ENCODE data around the gene FAM171A2.

Gene FAM171A2

GRCh38 chr17:44324571-44325275 lies 38.9 kb downstream of the FAM171A2 start, which contains the start of gene SLC25A39:
Gene SLC25A39, minus strand, starts transcription at chr17:44324823. Its CDS starts 1,261 bp downstream, at chr17:44323562.
- peaks cover 8% of the 10 kb centered on the region for H3K4me1 ChIP-seq (ENCODE audit: insufficient read depth, low read length)

DNA sequence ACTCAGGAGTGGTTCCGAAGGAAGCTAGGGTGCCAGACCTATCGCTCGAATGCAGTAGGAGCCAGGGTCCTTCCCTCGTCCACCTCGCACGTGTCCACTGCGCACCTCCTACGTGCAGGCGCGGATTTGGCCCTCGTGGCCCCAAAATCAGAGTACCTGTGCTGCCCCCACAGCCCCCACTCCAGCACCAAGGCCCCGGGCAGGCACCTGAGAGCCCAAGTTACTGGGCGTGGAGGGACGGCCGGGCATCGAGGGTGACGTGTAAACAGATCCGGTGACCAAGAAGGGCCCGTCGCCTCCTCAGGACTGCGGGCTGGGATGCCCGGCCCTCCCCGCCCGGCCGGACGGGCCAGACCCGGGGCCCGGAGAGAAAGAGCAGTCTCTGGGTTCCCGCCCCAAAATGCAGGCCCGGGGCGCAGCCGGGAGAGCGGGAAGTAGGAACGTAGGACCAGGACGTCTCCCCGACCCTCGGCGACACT lies 39.5 kb downstream of the FAM171A2 start:
- Histone ChIP-seq H3K9me3 (ENCODE audit: low read length) (no peaks in the 10 kb centered on the region), H3K4me1 (ENCODE audit: insufficient read depth, low read length) (peaks cover 8% of the 10 kb centered on the region), H3K27me3 (ENCODE audit: insufficient read depth, low read length) (no peaks in the 10 kb centered on the region), H3K4me3 (ENCODE audit: low read length) (peak overlapping the region; percentile 94), H3K36me3 (ENCODE audit: insufficient read depth, low read length) (peaks cover 22% of the 10 kb centered on the region), H2AFZ (ENCODE audit: low read depth, low read length) (peak overlapping the region; percentile 48)

More at GRCh38 chr17:44324571-44325275, 38.9 kb downstream of the FAM171A2 start, which contains the start of gene SLC25A39:
- Histone ChIP-seq H2AFZ (ENCODE audit: low read depth, low read length) (peak within 1 kb of the TSS; percentile 92), H3K36me3 (ENCODE audit: insufficient read depth, low read length) (peaks cover 18% of the 10 kb centered on the region), H3K4me3 (ENCODE audit: low read length) (peak within 1 kb of the TSS; percentile 94), H3K9me3 (ENCODE audit: low read length) (no peaks in the 10 kb centered on the region), H3K27me3 (ENCODE audit: insufficient read depth, low read length) (no peaks in the 10 kb centered on the region)

- Histone ChIP-seq H3K4me1 (ENCODE audit: insufficient read depth, low read length) (peaks cover 8% of the 10 kb centered on the region), H2AFZ (ENCODE audit: low read depth, low read length) (no peak overlapping the region), H3K36me3 (ENCODE audit: insufficient read depth, low read length) (peaks cover 22% of the 10 kb centered on the region), H3K4me3 (ENCODE audit: low read length) (peak overlapping the region; percentile 94), H3K27me3 (ENCODE audit: insufficient read depth, low read length) (no peaks in the 10 kb centered on the region), H3K9me3 (ENCODE audit: low read length) (no peaks in the 10 kb centered on the region)
Measured at GRCh38 chr17:44323359-44324091, 40.1 kb downstream of the FAM171A2 start.

GRCh38 chr17:44322236-44322895 lies 41.3 kb downstream of the FAM171A2 start:
- Histone ChIP-seq H3K4me3 (ENCODE audit: low read length) (no peak overlapping the region), H2AFZ (ENCODE audit: low read depth, low read length) (no peak overlapping the region), H3K4me1 (ENCODE audit: insufficient read depth, low read length) (peaks cover 8% of the 10 kb centered on the region), H3K9me3 (ENCODE audit: low read length) (peaks cover 2% of the 10 kb centered on the region), H3K36me3 (ENCODE audit: insufficient read depth, low read length) (peaks cover 22% of the 10 kb centered on the region), H3K27me3 (ENCODE audit: insufficient read depth, low read length) (peaks cover 1% of the 10 kb centered on the region)

- Histone ChIP-seq H3K4me3 (ENCODE audit: low read length) (no peak overlapping the region), H3K27me3 (ENCODE audit: insufficient read depth, low read length) (peaks cover 10% of the 10 kb centered on the region), H3K36me3 (ENCODE audit: insufficient read depth, low read length) (peaks cover 22% of the 10 kb centered on the region), H3K9me3 (ENCODE audit: low read length) (peaks cover 2% of the 10 kb centered on the region), H2AFZ (ENCODE audit: low read depth, low read length) (no peak overlapping the region), H3K4me1 (ENCODE audit: insufficient read depth, low read length) (peaks cover 8% of the 10 kb centered on the region)
Measured at GRCh38 chr17:44321246-44322120, 42.2 kb downstream of the FAM171A2 start.

DNA sequence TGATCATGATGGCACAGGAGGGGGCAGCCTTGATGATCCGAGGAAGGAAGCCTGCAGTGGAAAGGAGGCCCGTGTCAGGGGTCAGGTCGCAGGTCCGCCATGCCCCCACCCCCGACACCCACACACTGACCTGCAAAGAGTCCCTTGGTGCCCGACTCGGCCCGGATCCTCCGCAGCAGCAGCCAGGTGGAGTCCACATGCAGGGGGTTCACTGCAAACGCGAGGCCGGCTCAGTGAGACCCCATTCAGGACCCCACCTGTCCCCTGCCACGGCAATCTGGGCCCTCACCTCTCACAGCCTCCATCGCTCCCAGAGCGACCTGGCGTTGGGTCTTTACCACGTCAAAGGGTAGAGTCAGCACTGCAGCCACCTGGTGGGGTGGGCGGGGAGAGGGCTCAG lies 43.6 kb downstream of the FAM171A2 start:
- Histone ChIP-seq H3K36me3 (ENCODE audit: insufficient read depth, low read length) (peaks cover 22% of the 10 kb centered on the region), H3K4me1 (ENCODE audit: insufficient read depth, low read length) (peaks cover 13% of the 10 kb centered on the region), H2AFZ (ENCODE audit: low read depth, low read length) (no peak overlapping the region), H3K4me3 (ENCODE audit: low read length) (no peak overlapping the region), H3K27me3 (ENCODE audit: insufficient read depth, low read length) (peaks cover 20% of the 10 kb centered on the region), H3K9me3 (ENCODE audit: low read length) (peaks cover 2% of the 10 kb centered on the region)

- no peak overlapping the region for H2AFZ ChIP-seq (ENCODE audit: low read depth, low read length)
- no peak overlapping the region for H3K4me3 ChIP-seq (ENCODE audit: low read length)
- H3K9me3 ChIP-seq (ENCODE audit: low read length) = peaks cover 2% of the 10 kb centered on the region
- peaks cover 22% of the 10 kb centered on the region for H3K36me3 ChIP-seq (ENCODE audit: insufficient read depth, low read length)
- peaks cover 34% of the 10 kb centered on the region for H3K27me3 ChIP-seq (ENCODE audit: insufficient read depth, low read length)
- H3K4me1 ChIP-seq (ENCODE audit: insufficient read depth, low read length) = peaks cover 9% of the 10 kb centered on the region
Measured at GRCh38 chr17:44318077-44318892, 45.4 kb downstream of the FAM171A2 start.

DNA sequence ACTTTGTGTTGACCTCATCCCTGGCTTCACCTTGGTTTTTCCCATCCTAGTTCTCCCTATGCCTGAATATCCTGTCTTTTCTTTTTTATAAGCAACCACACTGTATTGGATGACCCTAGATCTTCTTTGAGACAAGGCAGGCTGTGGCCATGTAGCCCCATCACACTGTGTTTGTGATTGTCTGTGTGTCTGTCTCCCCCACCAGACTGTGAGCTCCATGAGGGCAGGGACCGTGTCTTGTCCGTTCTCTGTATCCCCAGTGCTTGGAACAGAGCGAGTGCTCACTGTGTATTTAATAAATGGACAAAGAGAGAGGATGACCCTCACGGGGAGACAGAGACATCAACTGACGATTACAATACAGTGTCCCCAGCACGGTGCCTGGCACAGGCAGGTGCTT lies 46.1 kb downstream of the FAM171A2 start:
- no peak overlapping the region for H3K4me3 ChIP-seq (ENCODE audit: low read length)
- peaks cover 2% of the 10 kb centered on the region for H3K9me3 ChIP-seq (ENCODE audit: low read length)
- peaks cover 36% of the 10 kb centered on the region for H3K27me3 ChIP-seq (ENCODE audit: insufficient read depth, low read length)
- no peak overlapping the region for H2AFZ ChIP-seq (ENCODE audit: low read depth, low read length)
- peaks cover 9% of the 10 kb centered on the region for H3K4me1 ChIP-seq (ENCODE audit: insufficient read depth, low read length)
- H3K36me3 ChIP-seq (ENCODE audit: insufficient read depth, low read length) = peaks cover 22% of the 10 kb centered on the region

GRCh38 chr17:44315760-44316731 lies 47.6 kb downstream of the FAM171A2 start:
- Histone ChIP-seq H3K36me3 (ENCODE audit: insufficient read depth, low read length) (peaks cover 12% of the 10 kb centered on the region), H3K4me3 (ENCODE audit: low read length) (no peak overlapping the region), H3K4me1 (ENCODE audit: insufficient read depth, low read length) (peaks cover 9% of the 10 kb centered on the region), H3K27me3 (ENCODE audit: insufficient read depth, low read length) (peaks cover 42% of the 10 kb centered on the region), H3K9me3 (ENCODE audit: low read length) (peaks cover 2% of the 10 kb centered on the region), H2AFZ (ENCODE audit: low read depth, low read length) (no peak overlapping the region)

DNA sequence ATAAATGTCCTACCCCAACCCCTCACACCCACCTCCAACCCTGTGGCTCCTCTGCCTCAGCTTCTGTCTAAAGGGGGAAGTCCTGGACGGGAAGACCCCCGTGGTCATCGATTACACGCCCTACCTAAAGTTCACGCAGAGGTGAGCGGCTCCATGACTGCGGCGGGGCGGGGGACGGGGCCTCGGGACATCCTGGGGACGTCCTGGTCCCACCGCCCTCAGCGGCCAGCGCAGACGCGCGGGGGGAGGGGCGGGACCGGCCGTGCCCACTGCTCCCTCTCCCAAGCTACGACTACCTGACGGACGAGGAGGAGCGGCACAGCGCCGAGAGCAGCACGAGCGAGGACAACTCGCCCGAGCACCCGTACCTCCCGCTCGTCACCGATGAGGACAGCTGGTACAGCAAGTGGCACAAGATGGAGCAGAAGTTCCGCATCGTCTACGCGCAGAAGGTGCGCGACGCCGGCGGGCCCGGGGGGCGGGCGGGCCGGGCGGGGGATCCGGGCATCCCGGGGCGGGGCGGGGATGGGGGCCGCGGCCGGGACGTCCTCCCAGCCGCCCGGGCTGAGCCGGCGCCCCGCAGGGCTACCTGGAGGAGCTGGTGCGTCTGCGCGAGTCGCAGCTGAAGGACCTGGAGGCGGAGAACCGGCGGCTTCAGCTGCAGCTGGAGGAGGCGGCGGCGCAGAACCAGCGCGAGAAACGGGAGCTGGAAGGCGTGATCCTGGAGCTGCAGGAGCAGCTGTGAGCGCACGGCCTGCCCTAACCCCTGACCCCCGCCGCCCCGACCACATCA lies 48.6 kb downstream of the FAM171A2 start:
- Histone ChIP-seq H3K36me3 (ENCODE audit: insufficient read depth, low read length) (peaks cover 6% of the 10 kb centered on the region), H3K4me1 (ENCODE audit: insufficient read depth, low read length) (peaks cover 16% of the 10 kb centered on the region), H2AFZ (ENCODE audit: low read depth, low read length) (no peak overlapping the region), H3K27me3 (ENCODE audit: insufficient read depth, low read length) (peaks cover 42% of the 10 kb centered on the region), H3K4me3 (ENCODE audit: low read length) (no peak overlapping the region), H3K9me3 (ENCODE audit: low read length) (peaks cover 2% of the 10 kb centered on the region)
